ENCODE measurements around the gene PLEKHH1. TPM values are rescaled to one million over a fixed set of nuclear protein-coding genes. Genes with fewer than 3 reads are reported as not detected.

PLEKHH1 gene
- total and polyA plus RNA-seq, 9 of the 15 experiments (the other 6 are each of a cell fraction or from before 2014, with no cell fraction given), result 0.76 to 5.9 (median 2.9) TPM

GRCh38 chr14:67493092-67493717 is 39.9 kb upstream of the PLEKHH1 start:
- Histone ChIP-seq H2AFZ (ENCODE audit: low read depth, low read length) (no peak overlapping the region), H3K36me3 (ENCODE audit: control insufficient read depth, insufficient read depth, low read length) (no peaks in the 10 kb centered on the region), H3K4me2 (ENCODE audit: insufficient read depth, low read length) (no peak overlapping the region), H3K9ac (ENCODE audit: insufficient read depth in 1 of 2, low read depth in 2 of 2, low read length in 2 of 2) (no peak overlapping the region), H4K20me1 (replicated peaks; ENCODE audit: control insufficient read depth, insufficient read depth, low read length) (no peaks in the 10 kb centered on the region), H3K4me1 (replicated peaks in 1 of 2; ENCODE audit: control insufficient read depth in 2 of 2, insufficient read depth in 2 of 2, low read length in 2 of 2) (no peaks in the 10 kb centered on the region; a peak in 1 of 5 replicates), H3K9me1 (ENCODE audit: control insufficient read depth, insufficient read depth, low read length) (no peaks in the 10 kb centered on the region), H3K9me3 (replicated peaks; ENCODE audit: control insufficient read depth, insufficient read depth, low read depth, low read length) (peaks cover 5% of the 10 kb centered on the region; the same call in 1 of the 2 replicates), H3K79me2 (ENCODE audit: control insufficient read depth, insufficient read depth, low read length) (no peaks in the 10 kb centered on the region), H3K4me3 (no peak overlapping the region), H3K27me3 (ENCODE audit: control insufficient read depth in 2 of 2, insufficient read depth in 2 of 2, low read length in 2 of 2) (peaks cover 4 to 9% of the 10 kb centered on the region in 2 experiments; a peak in 3 of 5 replicates), H3K27ac (ENCODE audit: extremely low read depth, low read depth, low read length) (no peak overlapping the region)
- CTCF ChIA-PET (ENCODE audit: low intra/inter-chr PET ratio), result no interaction called here
- no peak for DNase-seq (ENCODE audit: extremely low read depth in 1 of 4, low spot score in 3 of 4)
- BruUV-seq (replicated peaks), result no TSS peak
- FAIRE-seq, result no peak
- intact Hi-C loops (cut with micrococcal nuclease) (no loop called here), in situ Hi-C loops (cut with MboI) (no loop called here)
- no peak for ATAC-seq
- 12% methylated on average over 8 of the region's 8 CpGs for WGBS (ENCODE audit: insufficient coverage, low coverage, missing lambda C conversion rate)
- POLR2A ChIA-PET, result no interaction called here
- TF ChIP-seq U2AF2 (optimal IDR thresholded peaks at IDR 0.05; ENCODE audit: low read depth, low read length) (no peak), SFPQ (IDR thresholded peaks at IDR 0.05; ENCODE audit: low read depth, low read length) (no peak), ZNF280A (IDR thresholded peaks at IDR 0.05; ENCODE audit: low read depth, partially characterized antibody) (peak; percentile 89), PBX2 (CRISPR knock-in tag; IDR thresholded peaks at IDR 0.05; ENCODE audit: low read depth) (no peak), PBX2 (tag; conservative IDR thresholded peaks at IDR 0.05; ENCODE audit: low read depth) (no peak), ZNF24 (IDR thresholded peaks at IDR 0.05) (no peak), NR3C1 (CRISPR knock-in tag; IDR thresholded peaks at IDR 0.05) (no peak), E2F6 (IDR thresholded peaks at IDR 0.05; ENCODE audit: borderline replicate concordance in 1 of 2, extremely low read depth in 1 of 2, insufficient read depth in 1 of 2, insufficient read length in 1 of 2, low read depth in 1 of 2, low read length in 1 of 2, poor library complexity in 1 of 2, severe bottlenecking in 1 of 2) (peak in 1 of 2 experiments; percentile 26), TAL1 (IDR thresholded peaks at IDR 0.05) (no peak), SNRNP70 (optimal IDR thresholded peaks at IDR 0.05; ENCODE audit: low read depth, low read length) (no peak), CBX3 (IDR thresholded peaks at IDR 0.05; ENCODE audit: borderline replicate concordance in 1 of 2, low read length in 2 of 2) (peak in 1 of 2 experiments; percentile 96; a peak in 2 of 3 replicates), MAFF (IDR thresholded peaks at IDR 0.05; ENCODE audit: low read length) (no peak), FOXM1 (IDR thresholded peaks at IDR 0.05; ENCODE audit: low read depth) (no peak), FOXM1 (CRISPR knock-in tag; IDR thresholded peaks at IDR 0.05; ENCODE audit: low read depth) (no peak), ZFP36 (IDR thresholded peaks at IDR 0.05; ENCODE audit: low read depth, low read length, partially characterized antibody) (no peak)

Measured in K562 (cell line).